HL-60 (cell line): ENCODE results near the gene KCNMA1.

Experiments used
- DNase-seq, 2 experiments: peaks; one replicate each; pipeline ENCODE4 v3.0.0-alpha.2; 2010 to 2020; ENCODE audit warnings: low read depth in 1 of 2, low spot score in 1 of 2
- H3K27ac ChIP-seq: fragments of 250-450 bp; sonication (Bioruptor Pico); replicated peaks from 2 replicates; pipeline ENCODE4 v1.5.1; 2020; ENCODE audit warnings: mild to moderate bottlenecking, moderate library complexity
- H3K27me3 ChIP-seq: fragments of 250-450 bp; sonication (Bioruptor Pico); 2 replicates; pipeline ENCODE4 v1.5.1; 2021; ENCODE audit warnings: mild to moderate bottlenecking, moderate library complexity; ENCODE audit not compliant: insufficient read depth, poor library complexity, severe bottlenecking
- H3K4me3 ChIP-seq: replicated peaks from 2 replicates; pipeline ENCODE4 v1.5.1; 2011; ENCODE audit warnings: mild to moderate bottlenecking, control low read depth, low read length; ENCODE audit not compliant: insufficient read depth
- GABPA ChIP-seq: IDR thresholded peaks from 2 replicates; pipeline ENCODE4 v1.6.1; 2012; ENCODE audit warnings: low read depth
- POLR2AphosphoS5 ChIP-seq: IDR thresholded peaks from 2 replicates; pipeline ENCODE4 v1.6.1; 2012; ENCODE audit warnings: low read depth
- SPI1 ChIP-seq: IDR thresholded peaks from 2 replicates; pipeline ENCODE4 v1.6.1; 2012; ENCODE audit warnings: low read depth, mild to moderate bottlenecking, borderline replicate concordance
- TF ChIP-seq, protein P1 (sequence below): IDR thresholded peaks from one replicate; pipeline ENCODE4 v1.5.1; 2011; ENCODE audit warnings: low read length, control low read depth, inconsistent platforms; ENCODE audit not compliant: insufficient read depth
- TF ChIP-seq, protein P2 (sequence below): IDR thresholded peaks from 2 replicates; pipeline ENCODE4 v1.6.1; 2012; ENCODE audit warnings: low read depth; ENCODE audit not compliant: insufficient replicate concordance

KCNMA1 gene

DNA sequence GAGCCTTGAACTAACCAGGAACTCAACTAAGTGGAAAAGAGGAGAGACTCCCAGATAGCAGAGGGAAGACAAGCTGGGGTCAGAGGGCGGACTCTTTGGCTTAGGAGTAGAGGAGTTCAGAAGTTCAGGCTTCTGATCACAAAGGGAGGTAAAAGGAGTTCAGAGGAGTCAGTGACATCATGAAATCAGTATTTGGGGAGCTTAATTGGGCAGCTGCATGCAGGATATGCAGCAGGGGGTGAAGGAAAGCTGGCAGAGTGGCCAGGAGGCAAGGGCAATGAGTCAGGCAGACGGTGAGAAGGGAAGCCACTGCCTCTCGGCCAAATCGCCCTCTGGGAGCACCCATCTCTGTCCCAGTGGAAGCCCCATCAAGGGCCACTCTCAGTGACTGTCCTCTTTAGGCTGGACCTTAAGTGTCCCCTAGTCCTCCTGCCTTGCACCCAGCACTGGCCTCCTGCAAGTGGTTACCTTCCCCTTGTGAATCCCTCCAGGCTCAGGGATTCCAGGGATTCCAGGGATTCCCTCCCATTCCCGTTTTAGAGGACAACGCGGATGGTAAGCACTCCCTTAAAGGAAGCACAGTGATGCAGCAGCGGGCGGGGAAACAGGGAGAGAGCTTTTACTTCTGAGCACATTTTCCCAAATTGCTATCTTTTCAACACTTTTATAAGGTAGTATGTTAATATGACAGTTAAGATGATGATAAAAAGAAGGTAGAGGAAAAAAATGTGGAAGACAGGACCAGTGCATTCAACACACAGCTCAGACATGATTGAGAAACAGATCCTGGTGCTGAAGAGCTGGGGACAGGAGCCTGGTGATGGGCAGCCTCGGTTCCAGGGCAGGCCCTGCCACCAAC is 72.6 kb downstream of the KCNMA1 start:
- H3K27me3 ChIP-seq: peaks cover 2% of the 10 kb centered on the region
- TF ChIP-seq POLR2AphosphoS5 (no peak), GABPA (no peak), SPI1 (no peak)
- TF ChIP-seq, protein P1, sequence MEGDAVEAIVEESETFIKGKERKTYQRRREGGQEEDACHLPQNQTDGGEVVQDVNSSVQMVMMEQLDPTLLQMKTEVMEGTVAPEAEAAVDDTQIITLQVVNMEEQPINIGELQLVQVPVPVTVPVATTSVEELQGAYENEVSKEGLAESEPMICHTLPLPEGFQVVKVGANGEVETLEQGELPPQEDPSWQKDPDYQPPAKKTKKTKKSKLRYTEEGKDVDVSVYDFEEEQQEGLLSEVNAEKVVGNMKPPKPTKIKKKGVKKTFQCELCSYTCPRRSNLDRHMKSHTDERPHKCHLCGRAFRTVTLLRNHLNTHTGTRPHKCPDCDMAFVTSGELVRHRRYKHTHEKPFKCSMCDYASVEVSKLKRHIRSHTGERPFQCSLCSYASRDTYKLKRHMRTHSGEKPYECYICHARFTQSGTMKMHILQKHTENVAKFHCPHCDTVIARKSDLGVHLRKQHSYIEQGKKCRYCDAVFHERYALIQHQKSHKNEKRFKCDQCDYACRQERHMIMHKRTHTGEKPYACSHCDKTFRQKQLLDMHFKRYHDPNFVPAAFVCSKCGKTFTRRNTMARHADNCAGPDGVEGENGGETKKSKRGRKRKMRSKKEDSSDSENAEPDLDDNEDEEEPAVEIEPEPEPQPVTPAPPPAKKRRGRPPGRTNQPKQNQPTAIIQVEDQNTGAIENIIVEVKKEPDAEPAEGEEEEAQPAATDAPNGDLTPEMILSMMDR: no peak
- TF ChIP-seq, protein P2, sequence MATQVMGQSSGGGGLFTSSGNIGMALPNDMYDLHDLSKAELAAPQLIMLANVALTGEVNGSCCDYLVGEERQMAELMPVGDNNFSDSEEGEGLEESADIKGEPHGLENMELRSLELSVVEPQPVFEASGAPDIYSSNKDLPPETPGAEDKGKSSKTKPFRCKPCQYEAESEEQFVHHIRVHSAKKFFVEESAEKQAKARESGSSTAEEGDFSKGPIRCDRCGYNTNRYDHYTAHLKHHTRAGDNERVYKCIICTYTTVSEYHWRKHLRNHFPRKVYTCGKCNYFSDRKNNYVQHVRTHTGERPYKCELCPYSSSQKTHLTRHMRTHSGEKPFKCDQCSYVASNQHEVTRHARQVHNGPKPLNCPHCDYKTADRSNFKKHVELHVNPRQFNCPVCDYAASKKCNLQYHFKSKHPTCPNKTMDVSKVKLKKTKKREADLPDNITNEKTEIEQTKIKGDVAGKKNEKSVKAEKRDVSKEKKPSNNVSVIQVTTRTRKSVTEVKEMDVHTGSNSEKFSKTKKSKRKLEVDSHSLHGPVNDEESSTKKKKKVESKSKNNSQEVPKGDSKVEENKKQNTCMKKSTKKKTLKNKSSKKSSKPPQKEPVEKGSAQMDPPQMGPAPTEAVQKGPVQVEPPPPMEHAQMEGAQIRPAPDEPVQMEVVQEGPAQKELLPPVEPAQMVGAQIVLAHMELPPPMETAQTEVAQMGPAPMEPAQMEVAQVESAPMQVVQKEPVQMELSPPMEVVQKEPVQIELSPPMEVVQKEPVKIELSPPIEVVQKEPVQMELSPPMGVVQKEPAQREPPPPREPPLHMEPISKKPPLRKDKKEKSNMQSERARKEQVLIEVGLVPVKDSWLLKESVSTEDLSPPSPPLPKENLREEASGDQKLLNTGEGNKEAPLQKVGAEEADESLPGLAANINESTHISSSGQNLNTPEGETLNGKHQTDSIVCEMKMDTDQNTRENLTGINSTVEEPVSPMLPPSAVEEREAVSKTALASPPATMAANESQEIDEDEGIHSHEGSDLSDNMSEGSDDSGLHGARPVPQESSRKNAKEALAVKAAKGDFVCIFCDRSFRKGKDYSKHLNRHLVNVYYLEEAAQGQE: no peak
- no peak overlapping the region for H3K4me3 ChIP-seq
- H3K27ac ChIP-seq: no peak overlapping the region
- no peak for DNase-seq

DNA sequence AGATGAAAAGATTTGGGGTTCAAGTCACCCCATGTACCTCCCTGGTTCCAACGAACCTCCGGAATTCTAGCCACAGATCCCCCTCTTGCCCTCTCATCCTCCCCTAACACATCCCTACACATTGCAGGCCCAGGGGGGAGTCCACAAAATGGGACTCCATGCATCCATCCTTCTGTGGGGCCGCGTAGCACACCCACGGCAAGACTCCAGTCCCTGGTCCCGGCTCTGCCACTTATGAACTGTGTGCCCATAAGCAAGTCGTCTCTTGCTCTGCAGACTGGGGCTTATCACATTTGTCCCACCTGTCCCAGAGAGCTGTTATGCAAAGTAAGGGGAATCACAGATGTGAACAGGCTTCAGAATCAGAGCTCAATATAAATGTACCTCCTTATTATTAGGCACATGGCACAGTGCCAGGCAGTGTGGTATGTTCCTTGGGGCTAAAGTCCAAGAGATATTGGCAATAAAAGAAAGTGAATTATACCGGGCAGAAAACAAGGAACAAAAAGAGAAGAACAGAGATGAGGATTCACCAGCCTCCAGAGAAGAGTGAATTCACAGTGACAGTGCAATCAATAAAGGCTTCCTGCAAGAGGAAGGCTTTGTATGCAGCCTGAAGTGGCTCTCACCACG is 73.9 kb downstream of the KCNMA1 start:
- TF ChIP-seq, protein P1: no peak
- TF ChIP-seq, protein P2: no peak
- TF ChIP-seq GABPA (no peak), POLR2AphosphoS5 (no peak), SPI1 (no peak)
- Histone ChIP-seq H3K4me3 (no peak overlapping the region), H3K27ac (no peak overlapping the region), H3K27me3 (peaks cover 2% of the 10 kb centered on the region)
- no peak for DNase-seq

DNA sequence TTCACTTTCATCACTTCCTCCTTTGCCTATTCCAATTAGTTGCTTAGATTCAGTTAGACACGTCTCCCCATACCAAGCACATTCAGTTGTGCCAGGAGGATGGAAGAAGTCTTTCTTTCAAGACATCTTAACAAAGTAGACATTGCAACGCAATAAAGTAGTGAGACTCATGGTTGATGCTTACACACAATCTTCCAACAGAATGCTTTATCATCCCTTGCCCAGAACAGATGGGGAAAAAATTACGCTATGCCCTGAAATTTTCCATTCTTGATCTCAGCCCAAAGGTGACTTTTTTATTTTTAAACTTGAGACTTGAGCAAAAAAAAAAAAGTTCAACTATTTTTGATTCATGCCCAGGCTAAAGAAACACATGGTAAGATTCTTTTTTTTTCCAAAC is 74.9 kb downstream of the KCNMA1 start:
- no peak overlapping the region for H3K4me3 ChIP-seq
- no peak overlapping the region for H3K27ac ChIP-seq
- no peak for DNase-seq
- peaks cover 2% of the 10 kb centered on the region for H3K27me3 ChIP-seq
- TF ChIP-seq, protein P1: no peak
- TF ChIP-seq POLR2AphosphoS5 (no peak), GABPA (no peak), SPI1 (no peak; the same call in 1 of the 2 replicates)
- TF ChIP-seq, protein P2: no peak
